Stimulated activated CD8-positive, alpha-beta memory T cell treated with anti-CD3 and anti-CD28 coated beads, Interleukin-12 subunit alpha, Interleukin-12 subunit beta, amount 100 ng/mL, for 24 hours (primary cell): Measurements from ENCODE around the gene SPG21.
"Not testable (repeated sequence)": the region's sequence is repeated elsewhere in the genome, so short reads cannot be mapped to it uniquely, and the experiment has no call there.

Source experiments
- DNase-seq: peaks from one replicate; pipeline ENCODE4 v3.0.0-alpha.2; 2020; ENCODE audit errors: extremely low read depth

SPG21 gene, protein sequence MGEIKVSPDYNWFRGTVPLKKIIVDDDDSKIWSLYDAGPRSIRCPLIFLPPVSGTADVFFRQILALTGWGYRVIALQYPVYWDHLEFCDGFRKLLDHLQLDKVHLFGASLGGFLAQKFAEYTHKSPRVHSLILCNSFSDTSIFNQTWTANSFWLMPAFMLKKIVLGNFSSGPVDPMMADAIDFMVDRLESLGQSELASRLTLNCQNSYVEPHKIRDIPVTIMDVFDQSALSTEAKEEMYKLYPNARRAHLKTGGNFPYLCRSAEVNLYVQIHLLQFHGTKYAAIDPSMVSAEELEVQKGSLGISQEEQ

DNA sequence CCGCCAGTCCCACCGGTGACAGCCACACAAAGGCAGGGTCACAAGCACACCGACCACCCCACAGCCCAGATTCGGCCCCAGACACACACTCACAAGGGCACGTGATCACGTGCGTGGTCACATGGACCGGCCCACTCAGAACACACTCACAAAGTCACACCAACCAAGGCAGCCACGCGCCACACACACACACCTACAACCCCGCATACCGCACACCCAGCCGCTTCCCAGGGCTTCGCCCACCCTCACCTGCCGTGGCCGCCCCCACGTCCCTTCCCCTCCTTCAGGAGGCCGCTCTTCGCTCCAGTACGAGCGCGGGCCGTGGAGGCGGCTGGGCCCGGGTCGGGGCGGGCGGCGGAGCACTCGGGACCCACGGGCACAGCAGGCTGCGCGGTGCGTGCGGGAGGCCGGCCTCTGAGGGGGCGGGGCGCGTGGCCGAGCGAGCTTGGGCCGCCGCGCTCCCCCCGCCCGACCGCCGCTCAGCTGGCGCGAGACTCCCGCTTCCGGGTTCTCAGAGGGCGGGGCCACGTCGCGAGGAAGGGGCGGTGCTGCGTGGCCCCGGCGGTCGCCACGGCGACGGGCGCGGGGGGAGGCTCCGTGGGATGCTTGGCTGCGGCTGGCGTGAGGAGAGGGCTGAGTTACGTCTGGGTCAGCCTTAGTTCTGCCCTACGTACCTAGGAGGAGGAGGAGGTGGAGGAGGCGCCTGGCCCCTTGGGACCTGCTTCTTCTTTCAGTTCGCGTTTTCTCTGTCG lies at the start of gene SPG21:
SPG21 (minus strand) TSS at position 499 of the 752 bp plus-strand sequence. CDS start 6,345 bp downstream, outside the sequence.
- peak; percentile 76 for DNase-seq

DNA sequence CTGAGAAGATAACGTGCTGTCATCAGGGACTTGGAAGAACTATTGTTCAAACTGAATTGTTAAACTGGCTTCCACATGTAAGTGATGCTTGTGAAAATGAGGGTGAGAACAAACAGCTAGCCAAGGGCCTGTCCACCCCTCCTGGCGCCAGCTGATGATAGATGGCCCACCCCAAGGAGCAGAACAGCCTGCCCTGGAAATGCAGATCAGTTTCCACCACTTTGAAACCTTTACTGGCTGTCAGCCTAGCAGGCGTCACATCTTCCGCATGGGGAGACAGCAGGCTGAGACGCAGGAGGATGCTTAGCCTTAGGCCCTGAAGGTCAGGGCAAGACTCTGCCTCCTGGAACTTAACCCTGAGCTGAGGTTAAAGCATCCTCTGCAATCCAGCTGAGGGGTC lies 49.1 kb upstream of the SPG21 start:
- no peak for DNase-seq

DNA sequence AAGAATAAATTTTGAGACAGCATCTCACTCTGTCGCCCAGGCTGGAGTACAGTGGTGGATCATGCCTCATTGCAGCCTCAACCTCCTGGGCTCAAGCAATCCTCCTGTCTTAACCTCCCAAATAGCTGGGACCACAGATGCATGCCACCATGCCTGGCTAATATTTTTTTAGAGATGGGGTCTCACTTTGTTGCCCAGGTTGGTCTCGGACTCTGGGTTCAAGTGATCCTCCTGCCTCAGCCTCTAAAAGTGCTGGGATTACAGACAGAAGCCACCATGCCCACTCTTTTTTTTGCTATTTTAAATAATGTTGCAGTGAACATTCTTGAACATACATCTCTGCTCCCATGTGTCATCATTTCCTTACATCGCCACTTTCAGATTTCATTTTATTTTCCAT lies 48.7 kb upstream of the SPG21 start:
- DNase-seq, result no peak

DNA sequence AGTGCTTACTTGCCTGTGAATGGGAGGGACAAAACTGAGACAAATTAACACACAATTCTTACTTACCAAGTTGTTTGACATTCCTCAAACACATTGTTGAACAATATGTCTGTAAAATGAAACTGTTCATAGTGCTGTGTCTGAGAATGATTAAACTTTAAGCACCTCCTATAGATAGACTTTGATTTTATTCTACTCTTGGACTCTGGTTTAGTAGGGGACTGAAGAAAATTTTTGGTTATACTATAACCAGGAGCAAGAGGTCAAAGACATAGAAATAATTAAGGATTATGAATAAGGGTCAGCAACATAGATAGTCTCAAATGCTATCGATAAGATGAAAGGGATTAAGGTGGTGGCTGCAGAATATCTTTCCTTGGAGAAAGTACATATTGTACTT lies 47.6 kb upstream of the SPG21 start:
- DNase-seq, result no peak

DNA sequence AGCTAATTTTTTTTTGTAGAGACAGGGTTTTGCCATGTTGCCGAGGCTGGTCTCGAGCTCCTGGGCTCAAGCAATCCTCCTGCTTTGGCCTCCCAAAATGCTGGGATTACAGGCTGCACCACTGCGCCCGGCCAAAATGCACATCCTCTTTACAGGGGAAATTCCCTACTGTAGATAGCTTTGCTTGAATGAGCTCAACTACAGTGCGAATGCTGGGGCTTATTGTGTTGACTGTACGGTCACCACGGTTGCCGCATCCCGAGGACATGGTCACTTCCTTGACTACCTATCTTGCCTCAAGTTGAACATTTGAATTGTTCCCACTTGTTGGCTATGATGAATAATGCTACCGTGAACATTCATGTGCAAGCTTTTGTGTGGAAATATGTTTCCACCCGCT lies 45.0 kb upstream of the SPG21 start:
- DNase-seq, result no peak

DNA sequence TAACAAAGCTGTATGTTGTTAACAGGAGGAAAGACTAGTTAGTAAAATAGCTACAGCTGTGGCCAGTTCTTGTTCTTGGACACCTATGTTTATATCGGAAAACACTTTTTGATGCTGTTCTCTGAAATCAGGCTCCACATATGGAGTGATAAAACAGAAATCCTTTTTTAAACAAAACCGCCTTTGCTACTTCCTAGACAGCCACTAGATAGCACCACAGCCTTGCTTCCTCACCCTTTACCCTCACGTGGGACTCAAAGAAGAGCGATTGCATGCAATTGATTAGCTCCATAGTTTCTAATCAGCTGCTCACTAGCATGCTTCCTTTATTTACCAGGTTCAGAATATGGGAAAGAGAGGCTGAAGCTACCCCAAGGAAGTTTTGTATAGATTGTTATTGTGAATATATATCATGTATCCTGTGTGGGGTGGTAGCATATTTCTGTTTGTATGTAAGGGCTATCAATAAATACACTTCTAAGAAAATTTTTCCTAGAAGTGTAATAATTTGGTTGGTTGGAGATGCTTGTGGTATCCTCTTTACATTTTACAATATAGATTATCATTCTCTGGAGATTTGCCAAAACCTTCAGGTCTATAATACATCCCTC lies 44.0 kb upstream of the SPG21 start:
- DNase-seq, result no peak

DNA sequence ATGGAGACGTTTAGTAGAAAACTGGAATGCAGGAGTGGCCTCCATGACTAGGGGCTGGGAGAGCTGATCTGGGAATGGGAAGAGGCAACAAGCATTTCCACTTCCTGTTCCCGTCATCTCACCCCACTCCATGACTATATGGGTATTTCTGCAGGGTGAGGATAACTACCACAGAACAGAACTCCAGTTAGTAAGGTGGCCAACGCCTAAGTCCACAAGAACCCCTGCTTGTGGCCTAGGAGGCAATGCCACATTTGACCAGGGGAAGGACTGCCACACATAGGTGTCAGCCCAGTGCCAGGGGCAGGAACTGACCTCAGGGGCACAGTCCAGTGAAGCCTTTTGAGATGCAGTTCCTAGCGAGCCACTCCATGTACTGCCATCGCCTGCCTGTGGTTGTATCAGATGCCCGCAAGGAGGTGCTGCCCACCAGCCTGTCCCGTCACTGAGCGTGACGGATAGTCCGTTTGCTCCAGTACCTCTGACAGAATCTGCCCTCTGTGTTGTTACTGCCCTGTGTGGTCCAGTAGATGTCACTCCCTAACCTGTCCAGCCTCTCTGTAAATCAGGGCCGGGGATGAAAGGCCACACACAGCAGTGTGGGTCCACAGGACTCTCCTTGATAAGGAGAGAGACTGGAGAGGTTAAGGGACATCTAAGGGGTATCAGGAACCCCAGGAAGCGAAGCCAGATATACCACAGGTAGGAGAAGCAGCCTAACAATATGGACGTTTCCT lies 43.3 kb upstream of the SPG21 start:
- no peak for DNase-seq

DNA sequence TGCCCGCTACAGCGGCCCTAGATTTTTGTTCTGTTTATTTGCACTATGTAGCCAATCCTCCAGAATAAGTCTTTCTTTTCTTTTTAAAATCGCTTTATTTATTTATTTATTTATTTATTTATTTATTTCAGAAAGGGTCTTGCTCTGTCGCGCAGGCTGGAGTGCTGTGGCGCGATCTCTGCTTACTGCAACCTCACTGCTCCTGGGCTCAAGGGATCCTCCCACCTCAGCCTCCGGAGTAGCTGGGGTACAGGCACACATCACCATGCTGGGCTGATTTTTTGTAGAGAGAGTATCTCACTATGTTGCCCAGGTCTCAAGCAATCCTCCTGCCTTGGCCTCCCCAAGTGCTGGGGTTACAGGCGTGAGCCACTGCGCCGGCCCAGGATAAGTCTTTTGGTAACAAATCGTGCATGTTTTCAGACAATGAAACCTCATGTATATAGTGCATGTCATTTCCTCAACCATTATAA lies 40.1 kb upstream of the SPG21 start:
- DNase-seq, result no peak

DNA sequence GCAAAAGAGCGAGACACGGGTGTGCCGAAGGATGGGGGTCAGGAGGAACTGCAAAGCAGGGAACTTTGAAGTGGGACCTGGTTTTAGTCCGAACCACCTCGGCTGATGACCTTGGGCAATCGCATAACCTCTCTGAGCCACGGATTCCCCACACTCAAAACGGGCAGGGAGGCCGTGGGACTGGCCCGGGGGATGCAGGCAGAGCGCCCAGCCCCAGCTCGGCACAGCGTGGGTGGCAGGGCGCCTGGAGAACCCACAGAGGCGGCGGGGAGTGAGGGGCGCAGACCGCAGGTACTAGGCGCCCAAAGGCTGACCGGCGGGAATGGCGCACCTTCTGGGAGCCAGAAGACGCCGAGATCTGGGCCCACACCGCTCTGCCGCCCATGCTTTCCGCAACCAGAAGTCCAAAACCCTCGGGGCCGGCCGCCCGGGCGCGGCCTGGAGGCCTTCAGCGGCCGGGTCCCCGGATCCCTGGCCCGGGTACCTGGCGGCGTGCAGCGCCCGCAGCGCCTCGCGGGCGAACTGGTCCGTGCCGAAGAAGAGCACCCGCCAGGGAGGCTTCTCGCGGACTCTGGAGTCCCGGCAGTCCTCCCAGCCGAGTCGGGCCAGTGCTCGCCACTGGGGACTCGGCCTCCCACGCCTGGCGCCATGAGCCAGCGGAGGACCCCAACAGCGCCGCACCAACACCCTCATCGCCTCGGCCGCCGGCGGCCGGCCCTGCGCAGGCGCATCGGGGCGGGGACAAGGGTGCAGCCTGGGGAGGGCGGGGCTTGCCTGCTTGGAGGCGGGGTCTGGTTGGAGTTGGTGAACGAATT lies 39.4 kb upstream of the SPG21 start, which contains the start of gene MTFMT:
MTFMT (minus strand) TSS at position 719 of the 815 bp plus-strand sequence; CDS start at position 693, 26 bp downstream.
- DNase-seq, result peak; percentile 87

DNA sequence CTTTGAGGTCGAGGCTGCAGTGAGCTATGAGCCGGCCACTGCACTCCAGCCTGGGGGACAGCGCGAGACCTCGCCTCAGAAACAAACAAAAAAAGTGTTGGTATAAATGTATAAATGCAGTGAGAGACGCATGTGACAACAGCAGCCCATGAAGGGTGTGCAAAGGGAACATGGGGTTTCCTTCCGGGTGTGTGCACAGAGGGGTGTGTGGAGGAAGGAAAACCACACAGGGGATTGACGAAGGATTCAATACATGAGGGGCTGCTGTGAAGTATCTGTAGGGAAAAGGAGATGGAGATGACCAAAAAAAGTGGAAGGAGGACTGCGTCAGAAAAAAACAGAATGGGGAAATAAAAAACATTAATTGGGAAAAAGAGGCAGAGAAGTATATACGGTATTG lies 38.6 kb upstream of the SPG21 start:
- no peak for DNase-seq

DNA sequence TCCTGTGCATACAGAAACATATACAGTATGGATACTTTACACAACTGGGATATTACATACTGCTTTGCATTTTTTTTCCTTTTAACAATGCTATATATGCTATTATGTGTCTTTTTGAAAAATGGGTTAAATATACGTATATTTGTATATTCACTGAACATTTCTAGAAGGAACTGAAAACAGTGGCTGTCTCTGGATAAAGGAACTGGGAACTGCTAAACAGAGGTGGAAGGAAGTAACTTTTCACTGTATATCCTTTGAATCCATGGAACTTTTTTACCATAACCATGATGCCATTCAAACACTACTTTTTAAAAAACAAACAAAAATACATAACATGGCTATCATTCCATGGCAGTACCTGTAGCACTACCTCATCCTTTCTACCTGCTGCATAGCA lies 37.9 kb upstream of the SPG21 start:
- no peak for DNase-seq

DNA sequence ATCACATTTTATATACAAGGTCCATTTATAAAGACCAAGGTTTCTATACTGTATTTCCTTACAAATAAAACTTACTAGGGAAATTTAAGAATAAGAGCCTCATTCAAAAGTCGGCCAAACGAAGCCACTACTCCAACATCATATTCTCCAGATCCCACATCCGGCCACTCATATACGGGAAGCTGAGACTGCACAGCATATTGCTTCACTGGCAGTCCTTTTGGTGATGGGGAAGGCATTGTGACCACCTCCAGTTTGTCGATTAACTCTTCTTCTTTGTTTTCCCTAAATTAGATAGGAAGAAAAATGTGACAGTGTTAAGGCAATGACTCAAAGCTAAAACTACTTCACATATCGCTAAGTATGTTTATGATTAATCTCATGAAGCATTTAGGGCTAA lies 37.0 kb upstream of the SPG21 start:
- DNase-seq, result no peak

DNA sequence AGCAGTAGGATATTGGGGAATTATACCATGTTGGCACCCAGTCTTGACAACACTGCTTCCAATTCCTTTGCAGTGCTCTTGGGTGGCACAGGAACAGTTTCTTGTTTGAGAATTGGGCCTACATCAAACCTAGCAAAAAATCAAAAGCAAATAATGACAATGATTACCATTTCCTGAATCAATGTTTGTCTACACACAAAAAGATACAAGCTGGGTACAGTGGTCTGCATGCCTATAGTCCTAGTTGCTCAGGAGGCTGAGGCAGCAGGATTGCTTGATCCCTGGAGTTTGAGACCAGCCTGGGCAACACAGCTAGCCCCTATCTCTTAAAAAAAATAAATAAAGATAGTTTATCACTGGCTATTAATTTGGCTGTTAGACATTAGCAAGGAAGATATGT lies 31.8 kb upstream of the SPG21 start:
- DNase-seq, result no peak

DNA sequence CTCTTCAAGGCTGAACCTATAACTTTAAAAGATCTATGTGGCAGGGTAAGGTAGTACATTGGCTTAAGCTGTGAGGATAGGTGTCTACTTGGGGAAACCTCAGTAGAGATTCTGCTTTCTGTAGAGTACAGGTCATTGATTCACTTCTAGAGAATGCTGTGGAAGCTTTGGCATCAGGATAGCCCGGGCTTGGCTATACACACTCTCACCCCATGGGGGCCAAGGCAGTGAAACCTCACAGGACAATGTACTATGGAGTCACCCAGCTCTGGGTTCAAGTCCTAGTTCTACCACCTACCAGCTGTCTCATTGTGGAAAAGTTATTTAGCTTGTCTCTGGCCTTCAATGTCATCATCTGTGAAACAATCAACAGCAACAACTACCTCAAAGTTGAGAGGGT lies 30.7 kb upstream of the SPG21 start:
- DNase-seq, result no peak

DNA sequence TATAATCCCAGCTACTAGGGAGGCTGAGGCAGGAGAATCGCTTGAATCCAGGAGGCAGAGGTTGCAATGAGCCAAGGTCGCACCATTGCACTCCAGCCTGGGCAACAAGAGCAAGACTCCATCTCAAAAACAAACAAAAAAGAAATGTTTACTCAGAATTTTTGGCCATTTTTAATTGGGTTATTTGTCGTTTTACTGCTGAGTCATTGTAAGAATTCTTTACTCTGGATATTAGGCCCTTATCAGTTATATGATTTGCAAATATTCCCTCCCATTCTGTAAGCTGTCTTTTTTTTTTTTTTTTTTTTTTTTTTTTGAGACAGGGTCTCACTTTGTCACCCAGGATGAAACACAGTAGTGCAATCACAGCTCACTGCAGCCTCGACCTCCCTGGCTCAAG lies 21.5 kb upstream of the SPG21 start:
- DNase-seq, result not testable (repeated sequence)

DNA sequence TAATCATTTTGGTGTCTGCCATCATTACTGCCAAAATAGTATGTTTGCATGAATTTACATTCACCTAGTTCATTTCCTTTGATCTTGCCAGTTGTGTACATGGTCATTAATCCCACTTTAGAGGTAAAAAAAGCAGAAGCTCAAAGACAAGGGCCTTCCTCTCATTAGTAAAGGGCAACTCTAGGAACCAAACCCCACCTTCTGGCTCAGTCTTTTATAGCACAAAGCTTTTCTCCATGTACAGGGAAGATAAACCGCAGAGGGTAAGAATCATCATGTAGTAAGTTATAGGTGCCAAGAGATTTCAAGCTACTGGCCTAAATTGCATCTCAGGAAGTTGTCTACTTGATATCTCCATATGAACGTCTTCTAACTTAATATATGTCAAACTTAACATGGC lies 19.3 kb upstream of the SPG21 start:
- no peak for DNase-seq

DNA sequence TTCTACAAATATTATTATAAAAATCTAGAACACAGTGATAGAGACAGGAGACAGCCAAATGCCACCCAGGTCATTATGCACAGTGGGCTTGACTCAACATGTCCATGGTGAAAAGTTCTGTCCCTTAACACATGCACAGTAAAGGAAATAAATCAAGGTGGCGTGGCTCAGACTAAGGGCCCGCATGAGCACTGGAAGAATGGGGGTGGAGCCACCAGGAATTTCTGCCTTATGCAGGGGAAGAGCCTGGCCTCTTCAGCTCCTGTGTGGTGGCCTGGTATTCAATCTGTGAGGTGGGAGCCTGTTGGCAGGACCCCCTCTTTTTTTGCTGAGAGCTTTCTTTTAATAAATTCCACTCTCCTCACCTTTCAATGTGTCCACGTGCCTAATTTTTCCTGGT lies 17.2 kb upstream of the SPG21 start:
- no peak for DNase-seq

DNA sequence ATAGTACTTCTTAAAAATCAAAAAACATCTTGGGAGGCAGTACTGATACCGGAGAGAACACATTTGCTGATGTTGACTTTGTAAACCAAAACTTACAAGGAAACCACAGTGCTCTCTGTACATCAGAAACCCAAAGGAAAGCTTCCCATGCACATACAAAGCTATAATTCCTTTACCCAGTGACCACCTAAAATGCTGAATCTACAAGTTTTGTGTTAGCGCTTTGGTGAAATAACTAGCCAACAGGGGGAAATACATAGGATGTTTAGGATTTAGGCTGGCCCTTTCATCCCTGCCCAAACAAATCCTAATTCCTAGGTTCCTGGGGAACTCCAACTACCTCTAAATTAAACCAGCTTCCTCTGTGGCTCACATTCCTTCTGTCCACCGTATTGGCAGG lies 15.3 kb upstream of the SPG21 start:
- no peak for DNase-seq

DNA sequence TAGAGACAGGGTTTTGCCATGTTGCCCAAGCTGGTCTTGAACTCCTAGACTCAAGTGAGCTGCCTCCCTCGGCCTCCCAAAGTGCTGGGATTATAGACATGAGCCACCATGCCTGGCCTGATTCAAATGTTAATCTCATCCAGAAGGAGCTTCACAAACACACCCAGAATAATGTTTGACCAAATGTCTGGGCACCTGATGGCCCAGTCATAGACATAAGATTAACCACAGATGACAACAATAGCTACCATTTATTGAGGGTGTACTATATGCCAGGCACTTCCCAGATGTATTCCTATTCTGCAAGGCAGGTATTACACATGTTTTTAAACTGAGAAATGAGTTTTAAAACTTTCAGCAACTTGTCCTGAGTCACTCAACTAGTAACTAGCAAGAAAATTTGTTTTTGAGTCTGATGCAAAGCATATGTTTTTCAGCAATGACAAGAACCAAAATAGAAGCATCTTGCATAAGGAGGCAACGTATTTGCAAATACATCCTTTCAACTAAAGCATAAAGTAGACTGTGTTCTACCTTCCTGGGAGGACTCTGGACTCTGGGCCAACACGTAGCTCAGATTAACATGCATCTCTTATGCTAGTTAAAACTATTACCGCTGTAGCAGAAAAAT lies 8.1 kb upstream of the SPG21 start:
- no peak for DNase-seq

DNA sequence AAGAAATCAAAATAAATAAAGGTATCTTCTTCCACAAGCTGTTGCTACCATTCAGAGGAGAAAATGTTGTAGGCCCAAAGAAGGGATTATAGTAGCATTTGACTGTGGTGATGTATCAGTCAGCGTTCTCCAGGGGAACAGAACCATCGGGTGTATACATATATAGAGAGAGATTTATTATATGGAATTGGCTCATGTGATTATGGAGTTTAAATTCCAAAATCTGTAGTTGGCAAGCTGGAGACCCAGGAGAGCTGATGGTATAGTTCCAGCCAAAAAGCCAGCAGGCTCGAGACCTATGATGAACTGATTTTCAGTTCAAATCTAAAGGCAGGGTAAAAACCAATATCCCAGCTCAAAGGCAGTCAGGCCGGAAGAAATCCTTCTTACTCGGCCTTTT lies 7.4 kb upstream of the SPG21 start:
- DNase-seq, result no peak

DNA sequence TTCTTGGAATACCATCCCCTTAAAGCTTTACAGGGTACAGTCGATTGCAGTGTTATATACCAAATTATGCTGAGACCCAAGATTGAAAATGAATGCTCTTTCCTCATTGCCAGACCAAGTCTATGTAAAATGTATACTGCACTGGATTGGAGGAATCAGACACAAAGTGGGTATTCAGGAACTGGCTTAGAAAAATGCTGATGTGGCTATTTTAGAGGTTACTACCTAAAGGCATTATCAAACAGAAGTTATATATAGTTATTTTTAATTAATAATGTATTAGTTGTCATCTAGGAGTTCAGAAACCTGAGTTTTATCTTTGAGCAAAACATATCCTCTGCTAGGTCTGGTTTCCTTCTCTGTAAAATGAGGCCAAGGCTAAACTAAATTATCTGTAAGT lies 3.6 kb upstream of the SPG21 start:
- DNase-seq, result no peak
